Left lung (tissue), 10 donors: Measurements from ENCODE around the gene CDCA7. TPM values are rescaled to one million over a fixed set of nuclear protein-coding genes. Genes with fewer than 3 reads are reported as not detected.

Experiments
- ATAC-seq: fragments of 200-7000 bp; cut with Tn5 transposase; one replicate; pipeline ENCODE4 v1.9.1; 2020; ENCODE audit warnings: moderate library complexity
- DNase-seq, 4 donors: peaks; one replicate each; pipeline ENCODE4 v3.0.0-alpha.2; 2013 to 2020
- H3K27ac ChIP-seq, 2 donors: fragments of 200-600 bp; sonication (generic) in 1 of 2; one replicate each; pipeline versions ENCODE4 v1.5.0 to v1.8.0; 2020 to 2021
- H3K27me3 ChIP-seq, 2 donors: fragments of 200-600 bp; sonication (generic) in 1 of 2; one replicate each; pipeline versions ENCODE4 v1.5.0 to v1.8.0; 2020 to 2021
- H3K36me3 ChIP-seq, 2 donors: fragments of 200-600 bp; sonication (generic) in 1 of 2; one replicate each; pipeline versions ENCODE4 v1.5.0 to v1.8.0; 2020 to 2021
- H3K4me1 ChIP-seq, 2 donors: fragments of 200-600 bp; one replicate each; pipeline ENCODE4 v1.8.0; 2021
- H3K4me3 ChIP-seq, 2 donors: fragments of 200-600 bp; sonication (generic) in 1 of 2; one replicate each; pipeline versions ENCODE4 v1.5.0 to v1.8.0; 2020 to 2021; ENCODE audit warnings: mild to moderate bottlenecking in 1 of 2
- H3K9me3 ChIP-seq, 2 donors: fragments of 200-600 bp; sonication (generic) in 1 of 2; one replicate each; pipeline versions ENCODE4 v1.5.0 to v1.8.0; 2020 to 2021
- CTCF ChIP-seq, 2 donors: fragments of 200-600 bp; sonication (generic) in 1 of 2; IDR thresholded peaks; one replicate each; pipeline versions ENCODE4 v1.5.0 to v1.8.0; 2021; ENCODE audit warnings: antibody characterized with exemption in 2 of 2
- intact Hi-C, 2 donors: fragments of 100-400 bp; cut with DNase I; formaldehyde crosslinking; loops; one replicate each; pipeline versions ENCODE4 v1.11.2 to v1.14.2; 2022
- polyA plus RNA-seq, 6 donors: library from polyadenylated mRNA; unstranded; fragments of 120-200 nt; gene quantifications; one replicate each; pipeline ENCODE4 v1.2.1, GENCODE V29; 2013; ENCODE audit not compliant: insufficient read length in 6 of 6
- total RNA-seq, 2 donors: library from RNA; stranded (reverse); fragmentation: NEBNext Ultra II Directional; extraction: Animal tissue kit (Norgen Biotek cat#: 25700); gene quantifications; one replicate each; pipeline ENCODE4 v1.2.1, GENCODE V29; 2021
- donor health status: DM: no; HTN: yes; CAD: no.
- donor health status: DM: no; HTN: no; CAD: no.

CDCA7 gene
- total and polyA plus RNA-seq, 8 donors = 2.3 to 109 (median 80.5) TPM

GRCh38 chr2:173387660-173388059 lies 33.0 kb downstream of the CDCA7 start:
- ATAC-seq (no peak), DNase-seq (no peak)
- H3K27ac ChIP-seq = no peak overlapping the region
- H3K36me3 ChIP-seq = no peaks in the 10 kb centered on the region
- no peaks in the 10 kb centered on the region for H3K27me3 ChIP-seq
- no peak overlapping the region for H3K4me3 ChIP-seq
- H3K9me3 ChIP-seq = peaks cover 0 to 4% of the 10 kb centered on the region in 2 donors
- TF ChIP-seq CTCF (IDR thresholded peaks at IDR 0.05) = no peak
- intact Hi-C loops = no loop called here
- H3K4me1 ChIP-seq = no peaks in the 10 kb centered on the region

GRCh38 chr2:173388795-173389194 lies 34.1 kb downstream of the CDCA7 start:
- ATAC-seq (no peak), DNase-seq (no peak)
- H3K27ac ChIP-seq = no peak overlapping the region
- no peak overlapping the region for H3K4me3 ChIP-seq
- H3K9me3 ChIP-seq = peaks cover 0 to 3% of the 10 kb centered on the region in 2 donors
- intact Hi-C loops = no loop called here
- no peak for TF ChIP-seq CTCF (IDR thresholded peaks at IDR 0.05)
- H3K36me3 ChIP-seq = no peaks in the 10 kb centered on the region
- no peaks in the 10 kb centered on the region for H3K27me3 ChIP-seq
- no peaks in the 10 kb centered on the region for H3K4me1 ChIP-seq

- intact Hi-C loops = no loop called here
- no peak for TF ChIP-seq CTCF (IDR thresholded peaks at IDR 0.05)
- H3K4me3 ChIP-seq = no peak overlapping the region
- H3K27me3 ChIP-seq = peaks cover 0 to 11% of the 10 kb centered on the region in 2 donors
- H3K27ac ChIP-seq = no peak overlapping the region
- no peak for DNase-seq
- no peaks in the 10 kb centered on the region for H3K36me3 ChIP-seq
- no peak for ATAC-seq
- H3K4me1 ChIP-seq = no peaks in the 10 kb centered on the region
- H3K9me3 ChIP-seq = no peaks in the 10 kb centered on the region
Observed at GRCh38 chr2:173390036-173390435, 35.4 kb downstream of the CDCA7 start.

GRCh38 chr2:173392731-173393130 lies 38.1 kb downstream of the CDCA7 start:
- DNase-seq (no peak), ATAC-seq (no peak)
- intact Hi-C loops = no loop called here
- no peaks in the 10 kb centered on the region for H3K4me1 ChIP-seq
- H3K36me3 ChIP-seq = no peaks in the 10 kb centered on the region
- no peak overlapping the region for H3K4me3 ChIP-seq
- H3K9me3 ChIP-seq = no peaks in the 10 kb centered on the region
- peaks cover 4 to 31% of the 10 kb centered on the region in 2 donors for H3K27me3 ChIP-seq
- no peak for TF ChIP-seq CTCF (IDR thresholded peaks at IDR 0.05)
- no peak overlapping the region for H3K27ac ChIP-seq

- TF ChIP-seq CTCF (IDR thresholded peaks at IDR 0.05) = no peak
- DNase-seq (no peak), ATAC-seq (no peak)
- no peak overlapping the region for H3K4me3 ChIP-seq
- no peaks in the 10 kb centered on the region for H3K4me1 ChIP-seq
- intact Hi-C loops = no loop called here
- no peak overlapping the region for H3K27ac ChIP-seq
- H3K9me3 ChIP-seq = no peaks in the 10 kb centered on the region
- no peaks in the 10 kb centered on the region for H3K36me3 ChIP-seq
- peaks cover 9 to 35% of the 10 kb centered on the region in 2 donors for H3K27me3 ChIP-seq
Observed at GRCh38 chr2:173393186-173393585, 38.5 kb downstream of the CDCA7 start.
